ENCODE measurements around the gene TET3. TPM values are rescaled to one million over a fixed set of nuclear protein-coding genes. Genes with fewer than 3 reads are reported as not detected.

The TET3 gene
- total and polyA plus RNA-seq, 4 donors: 4.6 to 26.9 (median 14.6) TPM

GRCh38 chr2:74025971-74026612 is 41.4 kb downstream of the TET3 start:
- no peak for ATAC-seq (ENCODE audit: insufficient read depth, low FRiP score)

GRCh38 chr2:74026687-74027241 is 42.1 kb downstream of the TET3 start:
- peaks cover 0 to 18% (median 8%) of the 10 kb centered on the region in 5 donors for H3K4me1 ChIP-seq (ENCODE audit: control insufficient read depth in 5 of 5, insufficient read depth in 5 of 5, low read length in 5 of 5)
- ATAC-seq (ENCODE audit: insufficient read depth, low FRiP score): no peak

More at GRCh38 chr2:74025971-74026612, 41.4 kb downstream of the TET3 start:
- Histone ChIP-seq H3K36me3 (ENCODE audit: control insufficient read depth in 4 of 4, insufficient read depth in 4 of 4, low read length in 4 of 4) (peaks cover 0 to 1% (median 0%) of the 10 kb centered on the region in 4 donors), H3K27ac (ENCODE audit: low read depth in 1 of 2, low read length in 1 of 2) (no peak overlapping the region), H3K27me3 (ENCODE audit: control insufficient read depth in 3 of 3, insufficient read depth in 3 of 3, low read length in 2 of 3) (no peaks in the 10 kb centered on the region), H3K9ac (ENCODE audit: insufficient read depth in 1 of 2, low read length in 2 of 2) (no peak overlapping the region), H3K9me3 (ENCODE audit: control insufficient read depth in 4 of 4, insufficient read depth in 3 of 4, low read length in 3 of 4) (no peaks in the 10 kb centered on the region), H3K4me1 (ENCODE audit: control insufficient read depth in 5 of 5, insufficient read depth in 5 of 5, low read length in 5 of 5) (peaks cover 0 to 17% (median 8%) of the 10 kb centered on the region in 5 donors), H3K4me3 (no peak overlapping the region)
- WGBS, 2 donors: 57% methylated on average over 6 of the region's 6 CpGs
- TF ChIP-seq CTCF (IDR thresholded peaks at IDR 0.05; ENCODE audit: control extremely low read depth, extremely low read depth): no peak
- DNase-seq: no peak

GRCh38 chr2:74027496-74027895 is 42.8 kb downstream of the TET3 start:
- no peak for DNase-seq
- ATAC-seq (ENCODE audit: insufficient read depth, low FRiP score): no peak
- H3K4me3 ChIP-seq: no peak overlapping the region
- H3K27me3 ChIP-seq (ENCODE audit: control insufficient read depth in 3 of 3, insufficient read depth in 3 of 3, low read length in 2 of 3): no peaks in the 10 kb centered on the region
- H3K27ac ChIP-seq (ENCODE audit: low read depth in 1 of 2, low read length in 1 of 2): no peak overlapping the region
- H3K9me3 ChIP-seq (ENCODE audit: control insufficient read depth in 4 of 4, insufficient read depth in 3 of 4, low read length in 3 of 4): no peaks in the 10 kb centered on the region
- H3K9ac ChIP-seq (ENCODE audit: insufficient read depth in 1 of 2, low read length in 2 of 2): no peak overlapping the region
- peaks cover 6 to 26% (median 14%) of the 10 kb centered on the region in 5 donors for H3K4me1 ChIP-seq (ENCODE audit: control insufficient read depth in 5 of 5, insufficient read depth in 5 of 5, low read length in 5 of 5)
- TF ChIP-seq CTCF (IDR thresholded peaks at IDR 0.05; ENCODE audit: control extremely low read depth, extremely low read depth): no peak
- H3K36me3 ChIP-seq (ENCODE audit: control insufficient read depth in 4 of 4, insufficient read depth in 4 of 4, low read length in 4 of 4): peaks cover 0 to 1% (median 0%) of the 10 kb centered on the region in 4 donors
- 88 to 100% methylated on average over 1 of the region's 1 CpG for WGBS, 2 donors

More at GRCh38 chr2:74026687-74027241, 42.1 kb downstream of the TET3 start:
- Histone ChIP-seq H3K9ac (ENCODE audit: insufficient read depth in 1 of 2, low read length in 2 of 2) (no peak overlapping the region), H3K27ac (ENCODE audit: low read depth in 1 of 2, low read length in 1 of 2) (no peak overlapping the region), H3K36me3 (ENCODE audit: control insufficient read depth in 4 of 4, insufficient read depth in 4 of 4, low read length in 4 of 4) (peaks cover 0 to 1% (median 0%) of the 10 kb centered on the region in 4 donors), H3K27me3 (ENCODE audit: control insufficient read depth in 3 of 3, insufficient read depth in 3 of 3, low read length in 2 of 3) (no peaks in the 10 kb centered on the region), H3K4me3 (no peak overlapping the region), H3K9me3 (ENCODE audit: control insufficient read depth in 4 of 4, insufficient read depth in 3 of 4, low read length in 3 of 4) (no peaks in the 10 kb centered on the region)
- peak in 1 of 3 donors; percentile 42 for DNase-seq
- TF ChIP-seq CTCF (IDR thresholded peaks at IDR 0.05; ENCODE audit: control extremely low read depth, extremely low read depth): no peak
- WGBS, 2 donors: 40 to 60% methylated on average over 6 of the region's 6 CpGs
